Measurements from ENCODE around the gene FAM193A. TPM values are rescaled to one million over a fixed set of nuclear protein-coding genes. Genes with fewer than 3 reads are reported as not detected.

FAM193A gene
- total RNA-seq, 1 experiment from 2014 or later: 38.2 TPM

- Histone ChIP-seq H3K4me1 (ENCODE audit: insufficient read depth, low read length, poor library complexity, severe bottlenecking) (peaks cover 14% of the 10 kb centered on the region), H3K27ac (ENCODE audit: low read depth, low read length, poor library complexity, severe bottlenecking) (no peak overlapping the region), H3K4me3 (ENCODE audit: low read depth, low read length, poor library complexity, severe bottlenecking) (no peak overlapping the region), H3K36me3 (ENCODE audit: insufficient read depth, low read length, poor library complexity, severe bottlenecking) (peaks cover 3% of the 10 kb centered on the region), H3K9me3 (ENCODE audit: low read depth, low read length, poor library complexity, severe bottlenecking) (no peaks in the 10 kb centered on the region), H3K27me3 (replicated peaks; ENCODE audit: insufficient read depth, low read depth, low read length, poor library complexity) (no peaks in the 10 kb centered on the region)
- no peak for DNase-seq (ENCODE audit: low spot score)
- no TSS peak for BruUV-seq (replicated peaks)
- intact Hi-C loops (cut with micrococcal nuclease; ENCODE audit: unreplicated experiment): no loop called here
- POLR2A ChIA-PET (ENCODE audit: low non-redundant PET): no interaction called here
- no peak for TF ChIP-seq CTCF (conservative IDR thresholded peaks at IDR 0.05; ENCODE audit: low read depth, low read length)
- TF ChIP-seq EZH2 (IDR thresholded peaks at IDR 0.05; ENCODE audit: borderline replicate concordance, low read depth, low read length, poor library complexity, severe bottlenecking): no peak
- CTCF ChIA-PET: no interaction called here
Observed at GRCh38 chr4:2596611-2597010, 60.2 kb downstream of the FAM193A start.

- no peak for DNase-seq (ENCODE audit: low spot score)
- H3K27me3 ChIP-seq (replicated peaks; ENCODE audit: insufficient read depth, low read depth, low read length, poor library complexity): no peaks in the 10 kb centered on the region
- CTCF ChIA-PET: no interaction called here
- POLR2A ChIA-PET (ENCODE audit: low non-redundant PET): interaction anchor here (0.5 kb wide), 1 partner anchor 63 kb away, joined by 3 read pairs; the partner anchor contains the start of gene FAM193A
- TF ChIP-seq EZH2 (IDR thresholded peaks at IDR 0.05; ENCODE audit: borderline replicate concordance, low read depth, low read length, poor library complexity, severe bottlenecking) (no peak), CTCF (conservative IDR thresholded peaks at IDR 0.05; ENCODE audit: low read depth, low read length) (no peak)
- H3K4me1 ChIP-seq (ENCODE audit: insufficient read depth, low read length, poor library complexity, severe bottlenecking): peaks cover 14% of the 10 kb centered on the region
- no peak overlapping the region for H3K4me3 ChIP-seq (ENCODE audit: low read depth, low read length, poor library complexity, severe bottlenecking)
- no peaks in the 10 kb centered on the region for H3K9me3 ChIP-seq (ENCODE audit: low read depth, low read length, poor library complexity, severe bottlenecking)
- H3K27ac ChIP-seq (ENCODE audit: low read depth, low read length, poor library complexity, severe bottlenecking): peak overlapping the region; percentile 29
- no TSS peak for BruUV-seq (replicated peaks)
- intact Hi-C loops (cut with micrococcal nuclease; ENCODE audit: unreplicated experiment): no loop called here
- peaks cover 3% of the 10 kb centered on the region for H3K36me3 ChIP-seq (ENCODE audit: insufficient read depth, low read length, poor library complexity, severe bottlenecking)
Observed at GRCh38 chr4:2598511-2599303, 62.3 kb downstream of the FAM193A start.

GRCh38 chr4:2599304-2599654 lies 62.8 kb downstream of the FAM193A start:
- intact Hi-C loops (cut with micrococcal nuclease; ENCODE audit: unreplicated experiment): no loop called here
- no peak for DNase-seq (ENCODE audit: low spot score)
- H3K4me1 ChIP-seq (ENCODE audit: insufficient read depth, low read length, poor library complexity, severe bottlenecking): peaks cover 14% of the 10 kb centered on the region

More at GRCh38 chr4:2599304-2599654, 62.8 kb downstream of the FAM193A start:
- Histone ChIP-seq H3K27ac (ENCODE audit: low read depth, low read length, poor library complexity, severe bottlenecking) (peak overlapping the region; percentile 29), H3K27me3 (replicated peaks; ENCODE audit: insufficient read depth, low read depth, low read length, poor library complexity) (no peaks in the 10 kb centered on the region), H3K9me3 (ENCODE audit: low read depth, low read length, poor library complexity, severe bottlenecking) (no peaks in the 10 kb centered on the region), H3K36me3 (ENCODE audit: insufficient read depth, low read length, poor library complexity, severe bottlenecking) (peaks cover 3% of the 10 kb centered on the region), H3K4me3 (ENCODE audit: low read depth, low read length, poor library complexity, severe bottlenecking) (no peak overlapping the region)
- no TSS peak for BruUV-seq (replicated peaks)
- CTCF ChIA-PET: no interaction called here
- POLR2A ChIA-PET (ENCODE audit: low non-redundant PET): no interaction called here
- TF ChIP-seq EZH2 (IDR thresholded peaks at IDR 0.05; ENCODE audit: borderline replicate concordance, low read depth, low read length, poor library complexity, severe bottlenecking) (no peak), CTCF (conservative IDR thresholded peaks at IDR 0.05; ENCODE audit: low read depth, low read length) (no peak)
